Measurements from ENCODE around the gene RNASE2.
A peak's percentile ranks its signal among the peaks of the same experiment; 100 is the strongest.

RNASE2 gene

GRCh38 chr14:20989787-20990600 lies 34.7 kb downstream of the RNASE2 start, which contains the start of gene METTL17:
Gene METTL17 (plus strand): TSS chr14:20989980. CDS start chr14:20990003, 23 bp downstream.
- TF ChIP-seq ZFX (IDR thresholded peaks at IDR 0.05; ENCODE audit: borderline replicate concordance), result no peak
- peak; percentile 75 for TF ChIP-seq CTCF (IDR thresholded peaks at IDR 0.05)
- H3K27ac ChIP-seq, result peak within 1 kb of the TSS; percentile 88

GRCh38 chr14:20996521-20996920 lies 41.2 kb downstream of the RNASE2 start:
- TF ChIP-seq CTCF (IDR thresholded peaks at IDR 0.05), result no peak
- TF ChIP-seq ZFX (IDR thresholded peaks at IDR 0.05; ENCODE audit: borderline replicate concordance), result no peak
- no peak overlapping the region for H3K27ac ChIP-seq

- TF ChIP-seq ZFX (IDR thresholded peaks at IDR 0.05; ENCODE audit: borderline replicate concordance), result no peak
- no peak for TF ChIP-seq CTCF (IDR thresholded peaks at IDR 0.05)
- H3K27ac ChIP-seq, result no peak overlapping the region; the same call in 1 of the 2 replicates
Measured at GRCh38 chr14:20997115-20997514, 41.8 kb downstream of the RNASE2 start.

- TF ChIP-seq ZFX (IDR thresholded peaks at IDR 0.05; ENCODE audit: borderline replicate concordance) (no peak), CTCF (IDR thresholded peaks at IDR 0.05) (no peak)
- no peak overlapping the region; the same call in 1 of the 2 replicates for H3K27ac ChIP-seq
Measured at GRCh38 chr14:20997564-20997963, 42.3 kb downstream of the RNASE2 start.

- no peak for TF ChIP-seq CTCF (IDR thresholded peaks at IDR 0.05)
- TF ChIP-seq ZFX (IDR thresholded peaks at IDR 0.05; ENCODE audit: borderline replicate concordance), result no peak
- peak overlapping the region; percentile 52 for H3K27ac ChIP-seq
Measured at GRCh38 chr14:20998139-20998538, 42.9 kb downstream of the RNASE2 start.

- peak within 1 kb of the TSS; percentile 52 for H3K27ac ChIP-seq
Measured at GRCh38 chr14:20998674-20999366, 43.5 kb downstream of the RNASE2 start, which contains the start of gene SLC39A2. Gene SLC39A2 (plus strand): TSS chr14:20999293. CDS start chr14:20999447, 154 bp downstream.

More at GRCh38 chr14:20998674-20999366, 43.5 kb downstream of the RNASE2 start, which contains the start of gene SLC39A2:
- TF ChIP-seq CTCF (IDR thresholded peaks at IDR 0.05) (no peak), ZFX (IDR thresholded peaks at IDR 0.05; ENCODE audit: borderline replicate concordance) (no peak)

All from 22Rv1 (cell line).